T-helper 17 cell (primary cell): Measurements from ENCODE around the gene HOXD3. TPM values are rescaled to one million over a fixed set of nuclear protein-coding genes. Genes with fewer than 3 reads are reported as not detected.

Experiments used
- ATAC-seq: fragments of 150-1000 bp; cut with Tn5 transposase; 2 replicates; pipeline ENCODE4 v1.10.0; 2021; ENCODE audit warnings: mild to moderate bottlenecking, moderate library complexity
- DNase-seq, 3 donors: peaks; one replicate each; pipeline versions ENCODE4 v3.0.0 to v3.0.0-alpha.2; 2020 to 2021
- H3K9me3 ChIP-seq: one replicate; pipeline ENCODE4 v1.7.0; 2013; ENCODE audit warnings: low read length, mild to moderate bottlenecking; ENCODE audit not compliant: control insufficient read depth, poor library complexity, severe bottlenecking
- H3K27ac Mint-ChIP-seq: one replicate; pipeline ENCODE4 v1.8.0; 2022; ENCODE audit warnings: mild to moderate bottlenecking, moderate library complexity, mixed read lengths
- H3K27me3 Mint-ChIP-seq: one replicate; pipeline ENCODE4 v1.8.0; 2022; ENCODE audit warnings: mixed read lengths
- H3K36me3 Mint-ChIP-seq: one replicate; pipeline ENCODE4 v1.8.0; 2022; ENCODE audit warnings: low read depth, mixed read lengths
- H3K4me1 Mint-ChIP-seq: one replicate; pipeline ENCODE4 v1.8.0; 2022; ENCODE audit warnings: mild to moderate bottlenecking, mixed read lengths
- H3K4me3 Mint-ChIP-seq: one replicate; pipeline ENCODE4 v1.8.0; 2022; ENCODE audit warnings: mild to moderate bottlenecking, moderate library complexity, mixed read lengths
- total RNA-seq, 4 donors: library from RNA in 2 of 4; stranded (reverse) in 2 of 4; gene quantifications; one replicate each; pipeline ENCODE4 v1.2.3 and lab custom pipeline; 2022 to 2026

HOXD3 gene
- total RNA-seq, 2 donors from 2014 or later, result not detected

DNA sequence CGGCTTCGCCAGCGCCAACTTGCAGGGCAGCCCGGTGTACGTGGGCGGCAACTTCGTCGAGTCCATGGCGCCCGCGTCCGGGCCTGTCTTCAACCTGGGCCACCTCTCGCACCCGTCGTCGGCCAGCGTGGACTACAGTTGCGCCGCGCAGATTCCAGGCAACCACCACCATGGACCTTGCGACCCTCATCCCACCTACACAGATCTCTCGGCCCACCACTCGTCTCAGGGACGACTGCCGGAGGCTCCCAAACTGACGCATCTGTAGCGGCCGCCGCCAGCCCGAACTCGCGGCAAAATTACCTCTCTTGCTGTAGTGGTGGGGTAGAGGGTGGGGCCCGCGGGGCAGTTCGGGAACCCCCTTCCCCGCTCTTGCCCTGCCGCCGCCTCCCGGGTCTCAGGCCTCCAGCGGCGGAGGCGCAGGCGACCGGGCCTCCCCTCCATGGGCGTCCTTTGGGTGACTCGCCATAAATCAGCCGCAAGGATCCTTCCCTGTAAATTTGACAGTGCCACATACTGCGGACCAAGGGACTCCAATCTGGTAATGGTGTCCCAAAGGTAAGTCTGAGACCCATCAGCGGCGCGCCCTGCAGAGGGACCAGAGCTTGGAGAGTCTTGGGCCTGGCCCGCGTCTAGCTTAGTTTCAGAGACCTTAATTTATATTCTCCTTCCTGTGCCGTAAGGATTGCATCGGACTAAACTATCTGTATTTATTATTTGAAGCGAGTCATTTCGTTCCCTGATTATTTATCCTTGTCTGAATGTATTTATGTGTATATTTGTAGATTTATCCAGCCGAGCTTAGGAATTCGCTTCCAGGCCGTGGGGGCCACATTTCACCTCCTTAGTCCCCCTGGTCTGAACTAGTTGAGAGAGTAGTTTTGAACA is 15.1 kb downstream of the HOXD3 start:
- peaks cover 4% of the 10 kb centered on the region for H3K9me3 ChIP-seq
- H3K27me3 Mint-ChIP-seq, result peaks cover 96% of the 10 kb centered on the region
- no peak for DNase-seq
- no peak overlapping the region for H3K4me3 Mint-ChIP-seq
- H3K36me3 Mint-ChIP-seq, result peaks cover 4% of the 10 kb centered on the region
- ATAC-seq, result no peak
- peak overlapping the region; percentile 14 for H3K27ac Mint-ChIP-seq
- peaks cover 3% of the 10 kb centered on the region for H3K4me1 Mint-ChIP-seq

- Mint-ChIP-seq H3K36me3 (peaks cover 4% of the 10 kb centered on the region), H3K4me3 (no peak overlapping the region), H3K4me1 (peaks cover 3% of the 10 kb centered on the region), H3K27ac (peak overlapping the region; percentile 10), H3K27me3 (peaks cover 96% of the 10 kb centered on the region)
- ATAC-seq (no peak), DNase-seq (no peak)
- H3K9me3 ChIP-seq, result peaks cover 4% of the 10 kb centered on the region
Measured at GRCh38 chr2:176172895-176173566, 15.9 kb downstream of the HOXD3 start.

DNA sequence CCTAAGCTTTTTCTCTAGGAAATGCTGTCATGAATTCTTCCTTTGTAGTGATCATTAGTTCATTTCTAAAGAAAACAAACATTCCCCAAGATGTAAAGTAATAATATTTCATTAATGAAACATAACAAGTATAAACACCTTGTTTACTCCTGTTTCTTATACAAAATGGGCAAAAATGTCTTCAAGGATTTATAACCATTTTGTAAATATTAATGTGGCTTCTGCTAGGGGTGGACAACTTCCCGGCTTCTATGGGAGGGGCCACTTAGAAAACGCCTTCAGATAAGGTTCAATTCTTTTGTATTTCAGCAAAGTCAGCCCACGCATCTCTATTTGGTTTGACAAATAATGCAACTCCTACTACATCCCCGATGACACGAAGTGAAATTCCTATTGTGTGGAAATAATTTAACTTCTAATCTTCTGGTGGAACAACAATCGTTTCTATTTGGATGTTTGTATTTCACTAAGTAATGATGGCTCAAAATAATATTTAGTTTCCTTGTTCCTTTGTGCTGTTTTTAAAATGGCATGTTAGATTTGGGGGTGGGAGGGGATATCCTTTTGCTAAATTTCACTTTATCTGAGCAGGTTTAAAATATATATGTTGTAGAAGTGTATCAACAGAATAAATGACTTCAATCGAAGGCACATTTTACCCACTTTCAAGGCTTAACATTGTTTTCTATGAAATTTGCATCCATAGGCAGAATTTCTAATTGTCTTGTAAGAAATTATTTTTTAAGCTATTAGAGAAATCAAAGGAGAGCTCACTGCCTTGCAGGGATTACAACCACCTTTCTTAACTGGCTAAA is 16.7 kb downstream of the HOXD3 start:
- ATAC-seq, result no peak
- peaks cover 4% of the 10 kb centered on the region for H3K36me3 Mint-ChIP-seq
- H3K27me3 Mint-ChIP-seq, result peaks cover 92% of the 10 kb centered on the region
- no peak overlapping the region for H3K4me3 Mint-ChIP-seq
- DNase-seq, result no peak
- peaks cover 4% of the 10 kb centered on the region for H3K9me3 ChIP-seq
- H3K4me1 Mint-ChIP-seq, result peaks cover 3% of the 10 kb centered on the region
- H3K27ac Mint-ChIP-seq, result no peak overlapping the region

GRCh38 chr2:176174382-176174823 is 17.3 kb downstream of the HOXD3 start:
- no peak overlapping the region for H3K4me3 Mint-ChIP-seq
- no peak overlapping the region for H3K27ac Mint-ChIP-seq
- no peak for ATAC-seq

GRCh38 chr2:176174824-176175708 is 18.0 kb downstream of the HOXD3 start:
- Mint-ChIP-seq H3K36me3 (peaks cover 4% of the 10 kb centered on the region), H3K4me3 (peak overlapping the region; percentile 25), H3K27ac (no peak overlapping the region), H3K4me1 (peaks cover 3% of the 10 kb centered on the region), H3K27me3 (peaks cover 90% of the 10 kb centered on the region)
- DNase-seq (no peak), ATAC-seq (no peak)
- H3K9me3 ChIP-seq, result peaks cover 4% of the 10 kb centered on the region

More at GRCh38 chr2:176174382-176174823, 17.3 kb downstream of the HOXD3 start:
- no peak for DNase-seq
- peaks cover 90% of the 10 kb centered on the region for H3K27me3 Mint-ChIP-seq
- peaks cover 4% of the 10 kb centered on the region for H3K9me3 ChIP-seq
- H3K4me1 Mint-ChIP-seq, result peaks cover 3% of the 10 kb centered on the region
- H3K36me3 Mint-ChIP-seq, result peaks cover 4% of the 10 kb centered on the region

DNA sequence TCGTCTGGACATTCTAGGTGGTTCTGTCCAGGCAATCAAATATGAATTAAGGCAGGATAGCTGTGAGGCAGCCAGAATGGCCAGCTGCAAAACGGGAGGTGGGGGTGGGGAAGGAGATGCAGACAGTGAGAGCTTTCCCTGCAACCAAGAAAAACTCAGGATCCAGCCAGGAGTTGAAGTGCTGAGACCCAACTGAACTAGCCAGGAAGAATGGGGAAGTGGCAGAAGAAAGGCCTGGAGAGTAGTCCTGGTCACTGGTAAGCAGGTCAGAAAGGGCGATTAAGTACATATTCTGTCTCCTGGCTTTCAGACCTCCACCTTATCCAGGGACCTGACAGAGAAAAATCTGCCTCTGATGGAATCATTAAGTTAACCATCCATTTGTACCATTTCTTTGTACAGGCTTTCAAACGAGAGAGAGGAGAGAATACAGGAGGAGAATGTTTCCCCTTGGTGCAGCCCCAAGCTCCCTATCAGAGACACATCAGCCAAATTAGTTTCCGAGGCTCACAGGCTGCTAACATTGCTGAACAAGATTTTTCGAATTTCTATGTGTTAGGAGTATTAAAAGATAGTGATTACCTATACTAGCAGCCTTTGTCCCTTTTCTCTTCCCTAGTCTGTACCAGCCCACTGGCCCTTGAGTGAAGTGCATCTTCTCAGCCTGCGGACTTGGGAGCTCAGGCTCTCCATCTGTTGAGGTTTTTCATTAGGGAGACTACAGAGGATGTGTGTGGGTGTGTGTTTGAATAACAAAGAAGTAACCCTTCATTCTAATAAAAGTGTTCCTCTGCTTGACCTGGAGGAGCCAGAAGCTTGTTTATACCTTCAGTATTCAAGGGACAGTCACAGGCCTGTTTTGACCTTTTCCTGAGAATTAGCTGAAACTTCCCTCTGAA is 18.9 kb downstream of the HOXD3 start:
- peaks cover 90% of the 10 kb centered on the region for H3K27me3 Mint-ChIP-seq
- H3K4me3 Mint-ChIP-seq, result no peak overlapping the region
- ATAC-seq (no peak), DNase-seq (no peak)
- H3K9me3 ChIP-seq, result peaks cover 4% of the 10 kb centered on the region
- no peak overlapping the region for H3K27ac Mint-ChIP-seq
- H3K36me3 Mint-ChIP-seq, result peaks cover 4% of the 10 kb centered on the region
- H3K4me1 Mint-ChIP-seq, result peaks cover 3% of the 10 kb centered on the region

- Mint-ChIP-seq H3K27me3 (peaks cover 88% of the 10 kb centered on the region), H3K27ac (no peak overlapping the region), H3K4me1 (peaks cover 3% of the 10 kb centered on the region), H3K4me3 (no peak overlapping the region), H3K36me3 (peaks cover 4% of the 10 kb centered on the region)
- DNase-seq (no peak), ATAC-seq (no peak)
- H3K9me3 ChIP-seq, result peaks cover 4% of the 10 kb centered on the region
Measured at GRCh38 chr2:176177580-176178037, 20.5 kb downstream of the HOXD3 start.

DNA sequence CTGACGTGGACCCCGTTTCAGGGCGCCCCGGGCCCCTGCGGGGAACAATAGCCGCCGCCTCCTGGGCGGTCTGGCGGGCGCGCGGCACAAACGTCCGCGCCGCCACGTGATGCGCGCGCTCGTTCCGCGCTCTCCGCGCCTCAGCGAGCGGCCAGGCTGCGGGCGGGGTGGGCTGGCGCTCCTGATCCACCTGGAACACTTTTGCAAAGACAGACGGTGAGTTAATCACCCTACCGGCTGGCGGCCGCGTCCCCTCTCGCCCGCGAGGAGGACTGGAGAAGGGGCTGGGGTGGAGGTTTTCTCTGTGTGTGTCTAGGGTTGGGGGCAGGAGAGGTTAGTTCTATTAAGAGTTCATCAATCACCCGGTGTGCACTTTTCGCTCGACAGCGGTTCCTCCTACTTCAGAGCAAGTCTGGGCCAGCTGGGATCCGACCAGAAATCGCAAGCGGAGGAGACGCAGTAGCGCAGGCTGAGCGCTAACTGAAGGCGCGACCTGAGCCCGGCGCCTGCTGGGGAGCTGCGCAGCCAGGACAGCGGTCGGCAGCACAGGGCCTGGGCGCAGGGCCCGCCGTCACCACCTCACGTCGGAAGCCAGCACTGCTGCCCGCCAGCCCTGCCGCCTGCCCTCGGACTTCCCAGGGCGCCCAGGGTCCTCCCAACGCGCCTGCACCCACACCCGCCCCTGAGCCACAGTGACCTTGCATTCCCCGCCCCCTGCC is 21.1 kb downstream of the HOXD3 start:
- Mint-ChIP-seq H3K27ac (no peak overlapping the region), H3K27me3 (peaks cover 88% of the 10 kb centered on the region), H3K4me3 (peak overlapping the region; percentile 19), H3K36me3 (peaks cover 4% of the 10 kb centered on the region), H3K4me1 (peaks cover 3% of the 10 kb centered on the region)
- no peak for DNase-seq
- peaks cover 3% of the 10 kb centered on the region for H3K9me3 ChIP-seq
- no peak for ATAC-seq

DNA sequence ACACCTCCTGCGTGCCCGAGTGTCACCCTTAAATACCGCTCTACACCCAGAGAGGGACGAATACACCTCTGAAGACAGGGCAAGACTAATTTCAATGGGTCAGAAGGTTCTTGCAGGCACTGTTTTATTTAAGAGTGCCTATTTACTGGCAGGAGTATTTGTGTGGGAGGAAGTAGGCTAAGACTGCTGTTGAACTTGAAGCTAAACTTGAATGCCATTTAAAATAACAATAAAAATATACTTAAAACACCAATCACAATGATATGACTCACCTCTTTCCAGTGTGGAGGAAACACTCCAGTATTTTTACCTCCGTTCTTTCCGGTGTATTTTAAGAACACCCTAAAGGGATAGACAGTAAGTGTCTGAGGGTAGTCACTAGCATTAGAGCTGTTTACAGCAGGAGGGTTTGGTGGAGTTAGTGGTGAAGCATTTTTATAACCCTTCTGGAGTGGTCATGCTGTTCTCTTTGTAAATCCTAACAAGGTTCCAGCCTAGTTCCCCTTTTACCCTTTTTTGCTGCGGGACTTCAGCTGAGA is 21.7 kb downstream of the HOXD3 start:
- peaks cover 88% of the 10 kb centered on the region for H3K27me3 Mint-ChIP-seq
- H3K27ac Mint-ChIP-seq, result no peak overlapping the region
- ATAC-seq (no peak), DNase-seq (no peak)
- peaks cover 4% of the 10 kb centered on the region for H3K36me3 Mint-ChIP-seq
- H3K4me3 Mint-ChIP-seq, result no peak overlapping the region
- H3K4me1 Mint-ChIP-seq, result peaks cover 3% of the 10 kb centered on the region
- no peaks in the 10 kb centered on the region for H3K9me3 ChIP-seq

DNA sequence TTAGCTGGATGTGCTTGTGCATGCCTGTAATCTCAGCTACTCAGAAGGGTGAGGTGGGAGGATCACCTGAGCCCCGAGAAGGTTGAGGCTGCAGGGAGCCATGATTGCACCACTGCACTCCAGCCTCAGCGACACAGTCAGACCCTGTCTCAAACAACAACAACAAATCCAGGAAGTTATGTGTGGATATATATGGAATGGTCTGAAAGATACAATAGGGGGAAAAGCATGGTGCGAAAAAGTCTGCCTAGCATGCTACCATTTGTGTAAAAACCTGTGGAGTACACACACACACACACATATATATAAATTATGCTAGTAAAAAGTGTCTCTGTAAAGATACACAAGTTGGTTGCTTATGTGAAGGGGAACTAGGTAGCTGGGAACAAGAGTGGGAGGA is 24.4 kb downstream of the HOXD3 start:
- Mint-ChIP-seq H3K4me3 (no peak overlapping the region), H3K27me3 (peaks cover 83% of the 10 kb centered on the region), H3K27ac (no peak overlapping the region), H3K4me1 (no peaks in the 10 kb centered on the region), H3K36me3 (peaks cover 2% of the 10 kb centered on the region)
- ATAC-seq, result no peak
- DNase-seq, result no peak
- H3K9me3 ChIP-seq, result no peaks in the 10 kb centered on the region

GRCh38 chr2:176182671-176183070 is 25.6 kb downstream of the HOXD3 start:
- H3K9me3 ChIP-seq, result no peaks in the 10 kb centered on the region
- Mint-ChIP-seq H3K36me3 (no peaks in the 10 kb centered on the region), H3K27ac (no peak overlapping the region), H3K27me3 (peaks cover 82% of the 10 kb centered on the region), H3K4me1 (peaks cover 6% of the 10 kb centered on the region), H3K4me3 (no peak overlapping the region)
- ATAC-seq, result no peak
- no peak for DNase-seq
